Panc1 (cell line): ENCODE data around the gene SND1. TPM values are rescaled to one million over a fixed set of nuclear protein-coding genes. Genes with fewer than 3 reads are reported as not detected.

Experiments used
- ATAC-seq: fragments of 200-7000 bp; cut with Tn5 transposase; 2 replicates; pipeline ENCODE4 v1.9.1; 2020; ENCODE audit warnings: mild to moderate bottlenecking, moderate library complexity
- BruUV-seq: library from RNA; stranded (reverse); fragments of 400-500 nt; replicated peaks from 2 replicates; lab custom pipeline; 2021; lab: Mats Ljungman, UMichigan
- CTCF ChIA-PET: fragments of 300-600 bp; sonication (Branson Sonifier 250); formaldehyde crosslinking; loops from one replicate; lab custom pipeline; 2022; ENCODE audit warnings: antibody characterized with exemption; lab: Charles Lee
- POLR2A ChIA-PET: fragments of 300-600 bp; sonication (Branson Sonifier 250); formaldehyde crosslinking; loops from one replicate; lab custom pipeline; 2022; ENCODE audit warnings: antibody characterized with exemption; lab: Charles Lee
- DNase-seq: peaks from one replicate; pipeline ENCODE4 v3.0.0-alpha.2; 2010; ENCODE audit warnings: low read depth, low spot score
- H3K27ac ChIP-seq: 2 replicates; pipeline ENCODE4 v1.5.1; 2011; ENCODE audit warnings: mild to moderate bottlenecking, low read length, inconsistent platforms
- H3K27me3 ChIP-seq: fragments of 200-500 bp; sonication (Bioruptor generic); 2 replicates; pipeline ENCODE4 v1.6.0; 2014; ENCODE audit warnings: low read length, inconsistent platforms; ENCODE audit not compliant: control insufficient read depth, insufficient read depth
- H3K36me3 ChIP-seq: fragments of 200-500 bp; sonication (Bioruptor generic); 2 replicates; pipeline ENCODE4 v1.5.1; 2014; ENCODE audit warnings: inconsistent platforms, mild to moderate bottlenecking, low read length, moderate library complexity; ENCODE audit not compliant: control insufficient read depth, insufficient read depth
- H3K4me1 ChIP-seq: 2 replicates; pipeline ENCODE4 v1.5.1; 2011; ENCODE audit warnings: inconsistent platforms, mild to moderate bottlenecking, low read length, moderate library complexity; ENCODE audit not compliant: control insufficient read depth, insufficient read depth
- H3K4me3 ChIP-seq, 2 experiments: 2 replicates each; pipeline ENCODE4 v1.5.1; 2011 to 2012; ENCODE audit warnings: low read depth in 2 of 2, low read length in 2 of 2, mild to moderate bottlenecking in 2 of 2, inconsistent platforms in 1 of 2, moderate library complexity in 1 of 2
- H3K9me3 ChIP-seq: fragments of 200-500 bp; sonication (Bioruptor generic); 2 replicates; pipeline ENCODE4 v1.5.1; 2014; ENCODE audit warnings: low read depth, mild to moderate bottlenecking, inconsistent platforms, low read length, moderate library complexity; ENCODE audit not compliant: control insufficient read depth, insufficient read depth
- POLR2AphosphoS5 ChIP-seq: IDR thresholded peaks from 2 replicates; pipeline ENCODE4 v1.6.1; 2012; ENCODE audit warnings: mild to moderate bottlenecking, low read depth, low read length, moderate library complexity
- SIN3A ChIP-seq: IDR thresholded peaks from 2 replicates; pipeline ENCODE4 v1.6.1; 2012; ENCODE audit warnings: low read depth, mild to moderate bottlenecking, low read length, moderate library complexity, borderline replicate concordance; ENCODE audit not compliant: insufficient read depth
- TCF7L2 ChIP-seq: IDR thresholded peaks from 2 replicates; pipeline ENCODE4 v1.6.1; 2011; ENCODE audit warnings: mild to moderate bottlenecking, low read depth, low read length, inconsistent platforms
- in situ Hi-C: cut with HindIII; loops from 2 replicates; pipeline ENCODE4 v1.10.0; 2016; ENCODE audit warnings: low sequenced_read_pairs, low pct_unique_long_range_greater_than_20kb
- intact Hi-C: fragments of 100-400 bp; cut with micrococcal nuclease; formaldehyde crosslinking; loops from one replicate; pipeline ENCODE4 v1.10.0; 2022; ENCODE audit not compliant: unreplicated experiment
- total RNA-seq: library from RNA; stranded (reverse); gene quantifications from one replicate; pipeline ENCODE4 v1.2.1, GENCODE V29; 2021; ENCODE audit not compliant: unreplicated experiment
- TF ChIP-seq, protein P1 (sequence below): fragments of 450-650 bp; IDR thresholded peaks from 2 replicates; pipeline ENCODE4 v1.5.1; 2017; ENCODE audit warnings: mild to moderate bottlenecking
- TF ChIP-seq, protein P2 (sequence below), 2 experiments: IDR thresholded peaks; 2 replicates each; pipeline ENCODE4 v1.6.1; 2011 to 2012; ENCODE audit warnings: low read depth in 2 of 2, control low read depth in 1 of 2, low read length in 1 of 2, mild to moderate bottlenecking in 1 of 2, moderate library complexity in 1 of 2; ENCODE audit not compliant: insufficient read depth in 1 of 2

SND1 gene
- total RNA-seq, 1 experiment from 2014 or later, result 176 TPM

DNA sequence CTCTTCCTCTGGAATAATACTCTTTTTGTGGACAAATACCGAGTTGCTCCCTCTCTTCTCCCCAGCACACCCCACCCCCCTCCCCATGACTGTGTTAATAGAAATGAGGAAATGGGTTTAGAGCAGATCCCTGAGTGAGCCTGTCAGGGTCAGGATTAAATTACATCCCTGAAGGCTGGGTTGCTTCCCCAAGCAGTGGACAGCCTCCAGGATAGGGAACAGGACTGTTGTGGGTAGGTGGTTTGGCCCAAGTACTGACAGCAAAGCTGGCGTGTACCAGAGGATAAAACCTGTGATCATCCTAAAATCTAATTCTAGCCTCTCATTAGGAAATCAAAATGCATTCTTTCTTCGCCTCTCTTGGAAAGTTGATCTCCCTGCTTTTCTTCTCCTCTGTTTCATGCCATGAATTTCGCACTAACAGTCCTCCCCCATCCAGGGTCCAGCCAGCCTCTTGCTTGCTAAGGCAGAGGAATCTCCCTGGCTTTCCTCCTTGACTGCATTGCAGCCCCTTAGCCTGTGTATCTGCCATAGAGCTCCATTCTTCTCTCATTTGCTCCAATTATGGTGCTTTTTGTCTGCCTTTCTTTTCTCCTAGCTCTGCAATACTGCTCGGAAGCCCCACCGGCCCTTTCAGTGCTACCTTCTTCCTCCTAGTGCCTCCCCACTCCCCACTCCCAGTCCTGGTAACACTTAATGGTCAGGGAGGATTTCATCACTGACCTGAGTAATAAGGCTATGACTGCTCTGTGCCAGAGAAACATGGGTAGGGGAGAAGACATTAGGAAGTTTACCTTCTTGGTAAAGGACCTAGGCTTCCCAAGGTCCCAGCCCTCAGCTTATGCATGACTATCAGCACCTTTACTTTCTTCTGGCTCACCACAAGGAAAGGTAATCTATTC is 370.9 kb downstream of the SND1 start:
- intact Hi-C loops (no loop called here), in situ Hi-C loops (no loop called here)
- no peak for ATAC-seq
- H3K27ac ChIP-seq, result no peak overlapping the region
- ChIA-PET POLR2A (no interaction called here), CTCF (no interaction called here)
- no peak overlapping the region for H3K4me3 ChIP-seq
- H3K9me3 ChIP-seq, result no peaks in the 10 kb centered on the region
- no peak for DNase-seq
- H3K4me1 ChIP-seq, result no peaks in the 10 kb centered on the region
- no TSS peak for BruUV-seq
- TF ChIP-seq SIN3A (no peak), POLR2AphosphoS5 (no peak), TCF7L2 (no peak)
- TF ChIP-seq, protein P1, sequence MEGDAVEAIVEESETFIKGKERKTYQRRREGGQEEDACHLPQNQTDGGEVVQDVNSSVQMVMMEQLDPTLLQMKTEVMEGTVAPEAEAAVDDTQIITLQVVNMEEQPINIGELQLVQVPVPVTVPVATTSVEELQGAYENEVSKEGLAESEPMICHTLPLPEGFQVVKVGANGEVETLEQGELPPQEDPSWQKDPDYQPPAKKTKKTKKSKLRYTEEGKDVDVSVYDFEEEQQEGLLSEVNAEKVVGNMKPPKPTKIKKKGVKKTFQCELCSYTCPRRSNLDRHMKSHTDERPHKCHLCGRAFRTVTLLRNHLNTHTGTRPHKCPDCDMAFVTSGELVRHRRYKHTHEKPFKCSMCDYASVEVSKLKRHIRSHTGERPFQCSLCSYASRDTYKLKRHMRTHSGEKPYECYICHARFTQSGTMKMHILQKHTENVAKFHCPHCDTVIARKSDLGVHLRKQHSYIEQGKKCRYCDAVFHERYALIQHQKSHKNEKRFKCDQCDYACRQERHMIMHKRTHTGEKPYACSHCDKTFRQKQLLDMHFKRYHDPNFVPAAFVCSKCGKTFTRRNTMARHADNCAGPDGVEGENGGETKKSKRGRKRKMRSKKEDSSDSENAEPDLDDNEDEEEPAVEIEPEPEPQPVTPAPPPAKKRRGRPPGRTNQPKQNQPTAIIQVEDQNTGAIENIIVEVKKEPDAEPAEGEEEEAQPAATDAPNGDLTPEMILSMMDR, result no peak
- TF ChIP-seq, protein P2, sequence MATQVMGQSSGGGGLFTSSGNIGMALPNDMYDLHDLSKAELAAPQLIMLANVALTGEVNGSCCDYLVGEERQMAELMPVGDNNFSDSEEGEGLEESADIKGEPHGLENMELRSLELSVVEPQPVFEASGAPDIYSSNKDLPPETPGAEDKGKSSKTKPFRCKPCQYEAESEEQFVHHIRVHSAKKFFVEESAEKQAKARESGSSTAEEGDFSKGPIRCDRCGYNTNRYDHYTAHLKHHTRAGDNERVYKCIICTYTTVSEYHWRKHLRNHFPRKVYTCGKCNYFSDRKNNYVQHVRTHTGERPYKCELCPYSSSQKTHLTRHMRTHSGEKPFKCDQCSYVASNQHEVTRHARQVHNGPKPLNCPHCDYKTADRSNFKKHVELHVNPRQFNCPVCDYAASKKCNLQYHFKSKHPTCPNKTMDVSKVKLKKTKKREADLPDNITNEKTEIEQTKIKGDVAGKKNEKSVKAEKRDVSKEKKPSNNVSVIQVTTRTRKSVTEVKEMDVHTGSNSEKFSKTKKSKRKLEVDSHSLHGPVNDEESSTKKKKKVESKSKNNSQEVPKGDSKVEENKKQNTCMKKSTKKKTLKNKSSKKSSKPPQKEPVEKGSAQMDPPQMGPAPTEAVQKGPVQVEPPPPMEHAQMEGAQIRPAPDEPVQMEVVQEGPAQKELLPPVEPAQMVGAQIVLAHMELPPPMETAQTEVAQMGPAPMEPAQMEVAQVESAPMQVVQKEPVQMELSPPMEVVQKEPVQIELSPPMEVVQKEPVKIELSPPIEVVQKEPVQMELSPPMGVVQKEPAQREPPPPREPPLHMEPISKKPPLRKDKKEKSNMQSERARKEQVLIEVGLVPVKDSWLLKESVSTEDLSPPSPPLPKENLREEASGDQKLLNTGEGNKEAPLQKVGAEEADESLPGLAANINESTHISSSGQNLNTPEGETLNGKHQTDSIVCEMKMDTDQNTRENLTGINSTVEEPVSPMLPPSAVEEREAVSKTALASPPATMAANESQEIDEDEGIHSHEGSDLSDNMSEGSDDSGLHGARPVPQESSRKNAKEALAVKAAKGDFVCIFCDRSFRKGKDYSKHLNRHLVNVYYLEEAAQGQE (IDR thresholded peaks at IDR 0.05; ENCODE audit: insufficient read depth in 1 of 2, low read depth in 2 of 2, low read length in 1 of 2), result no peak
- H3K36me3 ChIP-seq, result no peaks in the 10 kb centered on the region
- no peaks in the 10 kb centered on the region for H3K27me3 ChIP-seq

DNA sequence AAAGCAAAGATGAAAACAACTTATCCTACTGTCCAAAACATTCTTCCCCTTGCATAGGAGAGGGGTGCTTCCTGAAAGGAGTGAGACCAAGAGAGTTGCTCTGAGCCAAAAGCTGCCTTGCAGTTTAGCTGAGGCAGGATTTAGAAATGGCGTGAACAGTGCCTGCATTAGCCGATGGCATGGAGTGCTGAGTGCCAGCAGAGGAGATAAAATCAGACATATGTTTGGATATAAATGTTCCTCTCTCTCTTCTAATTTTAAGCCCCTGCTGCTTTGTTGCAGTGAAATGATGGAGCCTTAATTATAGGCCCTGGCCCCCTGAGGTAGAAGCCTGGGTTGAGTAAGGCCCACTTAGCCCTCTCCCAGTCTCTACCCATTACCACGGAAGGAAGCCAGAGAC is 372.2 kb downstream of the SND1 start:
- in situ Hi-C loops (no loop called here), intact Hi-C loops (no loop called here)
- no peaks in the 10 kb centered on the region for H3K27me3 ChIP-seq
- H3K36me3 ChIP-seq, result no peaks in the 10 kb centered on the region
- ChIA-PET POLR2A (no interaction called here), CTCF (no interaction called here)
- BruUV-seq, result no TSS peak
- no peak overlapping the region for H3K4me3 ChIP-seq
- DNase-seq (no peak), ATAC-seq (no peak)
- TF ChIP-seq, protein P1, result no peak
- TF ChIP-seq, protein P2 (IDR thresholded peaks at IDR 0.05; ENCODE audit: insufficient read depth in 1 of 2, low read depth in 2 of 2, low read length in 1 of 2), result no peak
- TF ChIP-seq POLR2AphosphoS5 (no peak), SIN3A (no peak), TCF7L2 (no peak)
- no peaks in the 10 kb centered on the region for H3K4me1 ChIP-seq
- no peak overlapping the region for H3K27ac ChIP-seq
- H3K9me3 ChIP-seq, result no peaks in the 10 kb centered on the region
